ENCODE results near the gene FAHD1.

- TF ChIP-seq CTCF (IDR thresholded peaks at IDR 0.05; ENCODE audit: insufficient read depth, low read length, poor library complexity, severe bottlenecking) (no peak), EZH2phosphoT487 (conservative IDR thresholded peaks at IDR 0.05; ENCODE audit: low read length) (no peak)
These were observed 929 bp upstream of the FAHD1 start for GRCh38 chr16:1825864-1826690.
